Activated CD4-positive, CD25-positive, alpha-beta regulatory T cell (primary cell): Measurements from ENCODE around the gene COCH.
"Not testable (repeated sequence)": the region's sequence is repeated elsewhere in the genome, so short reads cannot be mapped to it uniquely, and the experiment has no call there.

Experiments
- DNase-seq, 4 experiments: peaks; one replicate each; lab custom pipeline; 2025; lab: John Stamatoyannopoulos, UW

Gene COCH

GRCh38 chr14:30875788-30876053 is 1.4 kb downstream of the COCH start:
- DNase-seq = no peak

GRCh38 chr14:30876692-30877091 is 2.3 kb downstream of the COCH start:
- DNase-seq = no peak

- no peak for DNase-seq
These were observed 8.1 kb downstream of the COCH start for GRCh38 chr14:30882431-30882830.

GRCh38 chr14:30883508-30884294 is 9.3 kb downstream of the COCH start:
- DNase-seq = no peak

- no peak for DNase-seq
These were observed 10.5 kb downstream of the COCH start for GRCh38 chr14:30884901-30885300.

- DNase-seq = no peak
These were observed 11.7 kb downstream of the COCH start for GRCh38 chr14:30885840-30886740.

- DNase-seq = no peak
These were observed 14.3 kb downstream of the COCH start for GRCh38 chr14:30888480-30889243.

GRCh38 chr14:30889244-30889594 is 14.9 kb downstream of the COCH start:
- DNase-seq = no peak

GRCh38 chr14:30893819-30894218 is 19.5 kb downstream of the COCH start:
- no peak for DNase-seq

- no peak for DNase-seq
These were observed 20.7 kb downstream of the COCH start for GRCh38 chr14:30894923-30895515.

GRCh38 chr14:30896435-30896834 is 22.1 kb downstream of the COCH start:
- DNase-seq = no peak

- not testable (repeated sequence) for DNase-seq
These were observed 22.8 kb downstream of the COCH start for GRCh38 chr14:30897121-30897520.

GRCh38 chr14:30903285-30904124 is 29.1 kb downstream of the COCH start:
- no peak for DNase-seq

- DNase-seq = no peak
These were observed 32.6 kb downstream of the COCH start for GRCh38 chr14:30906752-30907658.

- DNase-seq = no peak
These were observed 33.3 kb downstream of the COCH start for GRCh38 chr14:30907659-30908057.

- no peak for DNase-seq
These were observed 34.5 kb downstream of the COCH start for GRCh38 chr14:30908826-30909225.

GRCh38 chr14:30914812-30915211 is 40.5 kb downstream of the COCH start:
- no peak for DNase-seq

- DNase-seq = no peak
These were observed 41.2 kb downstream of the COCH start for GRCh38 chr14:30915596-30915995.

GRCh38 chr14:30921305-30921704 is 46.9 kb downstream of the COCH start:
- no peak for DNase-seq

- no peak for DNase-seq
These were observed 47.4 kb downstream of the COCH start for GRCh38 chr14:30921788-30922187.
